Left forelimb (tissue), 1 donor: ENCODE data around the gene SYNJ2.

Experiments used
- DNase-seq: peaks from one replicate; pipeline ENCODE4 v3.0.0-alpha.2; 2018; ENCODE audit warnings: low spot score

The SYNJ2 gene

DNA sequence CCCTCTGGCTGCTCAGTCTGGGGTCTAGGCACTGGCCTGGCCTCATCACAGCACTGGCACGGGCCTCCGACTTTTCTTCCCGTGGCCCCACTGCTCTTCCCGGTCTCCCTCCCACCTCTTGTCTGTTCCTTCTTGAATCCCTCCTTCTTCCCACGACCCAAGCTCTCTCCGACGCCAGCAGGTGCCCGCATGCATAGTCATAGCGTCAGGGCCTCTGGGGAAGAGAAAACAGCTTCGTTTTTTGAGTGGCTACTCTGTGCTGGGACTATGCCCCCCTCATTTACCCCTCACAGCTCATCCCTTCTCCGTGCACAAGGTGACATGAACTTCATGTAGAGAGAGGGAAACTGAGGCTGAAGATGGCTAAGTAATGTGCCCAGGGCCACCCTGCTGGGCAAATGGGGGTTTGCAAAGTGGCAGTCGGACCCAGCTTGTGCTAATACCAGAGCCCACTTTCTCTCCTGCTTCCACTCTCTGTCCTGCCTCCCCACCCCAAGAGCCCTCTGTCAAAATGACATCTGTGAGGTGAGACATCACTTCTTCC, 59.2 kb downstream of the SYNJ2 start:
- DNase-seq, result no peak

DNA sequence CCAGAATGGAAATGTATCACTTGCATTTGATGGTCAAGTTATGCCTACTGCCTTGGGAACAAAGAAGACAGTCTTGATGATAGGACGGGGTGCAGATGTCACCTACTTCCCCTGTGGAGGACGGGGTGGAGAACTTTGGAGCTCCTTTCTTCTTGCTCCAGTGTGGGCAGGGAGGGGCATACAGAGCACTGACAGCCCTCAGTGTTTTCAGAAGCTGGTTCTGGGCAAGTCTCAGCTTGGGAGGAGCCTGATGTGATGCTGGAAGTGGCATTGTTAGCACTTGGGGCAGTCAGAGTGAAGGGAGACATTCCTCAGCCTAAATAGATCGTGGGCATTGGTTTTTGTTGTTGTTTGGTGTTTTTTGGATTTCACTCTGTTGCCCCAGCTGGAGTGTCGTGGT, 59.7 kb downstream of the SYNJ2 start:
- DNase-seq, result no peak

DNA sequence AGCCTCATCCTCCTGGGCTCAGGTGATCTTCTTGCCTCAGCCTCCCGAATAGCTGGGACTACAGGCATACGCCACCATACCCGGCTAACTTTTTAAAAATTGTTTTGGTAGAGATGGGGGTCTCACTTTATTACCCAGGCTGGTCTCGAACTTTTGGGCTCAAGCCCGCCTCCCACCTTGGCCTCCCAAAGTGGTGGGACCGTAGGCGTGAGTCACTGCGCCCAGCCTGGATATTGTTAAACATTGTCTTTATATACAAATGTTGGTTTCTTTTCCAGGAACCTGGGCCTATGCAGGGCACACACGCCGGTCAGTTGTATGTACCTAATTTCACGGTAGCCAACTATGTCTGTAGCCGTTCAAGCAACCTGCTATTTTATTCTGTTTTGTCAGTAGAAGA, 60.1 kb downstream of the SYNJ2 start:
- DNase-seq, result no peak

DNA sequence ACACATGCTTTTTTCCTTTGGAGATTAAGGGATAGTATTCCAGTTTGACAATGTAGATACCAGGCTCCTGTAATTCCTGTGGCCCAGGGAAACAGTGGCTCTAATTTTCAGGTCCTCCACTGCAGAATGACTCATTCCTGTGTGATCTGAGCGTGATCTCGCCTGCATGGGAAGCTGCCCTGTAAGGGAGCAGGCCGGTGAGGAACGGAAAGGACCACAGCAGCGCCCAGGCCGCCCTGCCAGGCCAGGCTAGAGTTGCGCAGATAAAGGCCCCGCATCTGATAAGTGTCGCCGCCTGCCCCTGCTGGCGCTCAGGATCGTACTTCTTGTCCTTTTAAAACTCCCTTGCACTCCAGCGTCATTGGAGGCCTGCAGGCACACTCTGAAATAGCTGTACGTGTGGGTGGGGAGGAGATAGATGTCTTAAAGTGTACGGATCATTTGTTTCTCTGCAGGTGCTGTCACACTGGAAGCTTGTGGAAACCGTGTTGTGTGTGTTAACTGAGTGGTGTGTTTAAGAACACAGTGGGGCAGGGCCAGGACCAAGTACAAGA, 60.7 kb downstream of the SYNJ2 start:
- no peak for DNase-seq

DNA sequence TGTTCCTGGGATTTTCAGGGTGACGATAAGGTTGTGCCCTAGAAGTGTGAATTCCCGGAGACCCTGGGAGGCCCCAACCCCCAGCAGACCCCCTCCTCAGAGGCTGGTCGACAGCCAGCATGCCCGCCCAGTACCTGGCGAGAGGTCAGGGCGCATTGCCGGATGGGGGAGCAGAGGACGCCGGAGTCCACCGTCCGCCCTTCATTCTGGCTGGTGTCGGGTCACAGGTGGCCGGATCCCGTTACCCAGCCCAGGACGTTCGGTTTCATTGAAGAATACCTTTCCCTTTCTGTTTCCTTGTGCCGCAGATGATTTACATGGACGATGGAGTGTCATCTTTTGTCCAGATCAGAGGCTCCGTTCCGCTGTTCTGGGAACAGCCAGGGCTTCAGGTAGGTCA, 61.3 kb downstream of the SYNJ2 start:
- no peak for DNase-seq

DNA sequence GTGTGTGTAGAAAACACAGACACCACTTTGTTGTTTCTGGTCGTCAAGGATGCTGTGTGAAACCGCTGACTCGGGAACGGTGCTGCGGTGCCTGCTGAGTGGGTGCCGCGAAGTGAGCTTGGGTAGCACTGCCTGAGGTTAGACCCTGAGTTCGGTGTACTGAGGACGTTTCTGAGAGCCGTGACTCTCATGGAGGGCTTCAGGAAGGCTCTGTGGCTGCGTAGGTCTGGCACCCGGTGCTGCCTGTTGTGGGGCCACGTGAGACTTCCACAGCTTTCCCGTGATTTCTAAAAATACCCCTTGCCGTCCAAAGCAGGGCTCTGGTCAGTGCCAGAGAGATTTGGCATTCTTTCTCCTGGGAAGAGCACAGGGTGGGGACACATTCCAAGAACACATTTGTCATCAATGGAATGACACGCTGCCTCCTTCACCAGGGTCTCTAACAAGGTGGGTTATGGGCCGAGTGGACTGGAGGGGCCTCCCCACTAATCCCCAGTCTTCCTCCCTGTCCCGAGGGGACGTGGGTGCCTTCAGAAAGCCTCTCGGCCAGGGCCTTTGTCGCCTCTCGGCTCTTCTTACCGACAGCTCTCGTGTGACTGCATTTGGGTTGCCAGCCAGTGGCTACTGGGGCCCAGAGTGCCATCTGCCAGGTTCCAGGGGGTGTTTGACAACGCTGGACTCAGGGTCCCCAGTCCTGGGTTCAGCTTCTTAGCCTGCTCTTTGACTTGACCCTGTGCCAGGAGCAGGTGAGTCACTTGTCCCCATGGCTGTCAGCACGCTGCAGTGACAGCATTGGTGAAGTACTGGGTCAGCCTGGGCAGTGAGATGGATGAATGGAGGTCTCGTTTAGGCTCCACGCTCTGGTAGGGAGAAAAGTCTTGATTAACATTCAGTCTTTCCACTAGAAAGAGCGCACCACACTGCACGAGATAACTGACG, 62.2 kb downstream of the SYNJ2 start:
- DNase-seq, result no peak

DNA sequence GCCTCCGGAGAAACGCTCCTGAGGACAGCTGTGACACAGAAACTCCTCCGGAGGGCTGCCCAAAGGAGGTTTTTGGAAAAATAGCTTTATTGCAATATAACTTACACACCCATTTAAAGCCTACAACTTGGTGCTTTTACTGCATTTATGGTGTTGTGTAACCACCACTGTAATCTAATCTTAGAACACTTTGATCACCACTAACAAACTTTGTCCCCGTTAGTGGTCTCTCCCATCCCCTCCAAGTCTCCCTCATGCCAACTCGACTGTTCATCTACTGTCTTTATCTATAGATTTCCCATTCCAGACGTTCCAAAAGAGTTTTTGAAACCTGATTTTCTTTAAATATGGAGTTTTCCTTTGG, 62.8 kb downstream of the SYNJ2 start:
- DNase-seq, result no peak

DNA sequence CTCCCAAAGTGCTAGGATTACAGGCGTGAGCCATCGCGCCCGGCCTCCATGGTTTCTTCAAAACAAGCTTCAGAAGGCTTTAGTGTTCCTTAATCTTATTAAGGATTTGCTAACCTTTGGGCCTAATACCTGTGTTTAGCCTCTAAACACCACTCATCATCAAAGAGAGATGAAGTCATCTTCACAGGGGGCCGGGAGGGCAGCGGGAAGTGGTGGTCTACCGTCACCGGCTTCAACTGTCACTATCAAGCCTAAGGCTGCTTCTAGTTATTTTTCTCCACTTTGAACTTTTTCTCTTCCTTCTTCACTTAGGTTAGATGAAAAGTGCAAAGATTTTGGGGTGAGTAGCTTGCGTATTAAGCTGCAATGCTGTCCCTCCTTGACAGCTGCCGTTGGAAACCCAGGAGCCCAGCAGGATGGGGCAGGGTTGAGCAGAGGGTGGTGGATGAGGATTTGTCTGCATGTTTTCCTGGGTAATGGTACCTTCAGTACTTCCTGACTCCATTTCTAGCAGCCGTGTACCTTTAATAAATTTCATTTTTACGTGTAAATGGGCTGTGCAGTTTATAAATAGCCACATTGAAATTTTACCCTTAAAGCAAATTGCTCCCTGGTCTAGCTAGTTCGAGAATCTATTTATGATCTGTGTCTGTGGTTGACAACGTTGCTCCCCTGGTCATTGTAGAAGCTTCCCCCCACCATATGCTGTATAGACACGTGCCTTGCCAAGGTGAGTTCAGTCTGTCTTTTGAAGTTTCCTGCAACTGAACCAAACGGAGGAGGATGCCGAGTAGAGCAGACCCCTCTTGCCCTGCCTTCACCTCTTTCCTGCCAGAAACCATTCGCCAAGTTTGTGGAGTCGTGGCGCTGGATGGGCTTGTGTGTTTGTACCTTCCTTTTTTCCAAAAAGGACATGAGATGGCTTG, 64.8 kb downstream of the SYNJ2 start:
- no peak for DNase-seq

DNA sequence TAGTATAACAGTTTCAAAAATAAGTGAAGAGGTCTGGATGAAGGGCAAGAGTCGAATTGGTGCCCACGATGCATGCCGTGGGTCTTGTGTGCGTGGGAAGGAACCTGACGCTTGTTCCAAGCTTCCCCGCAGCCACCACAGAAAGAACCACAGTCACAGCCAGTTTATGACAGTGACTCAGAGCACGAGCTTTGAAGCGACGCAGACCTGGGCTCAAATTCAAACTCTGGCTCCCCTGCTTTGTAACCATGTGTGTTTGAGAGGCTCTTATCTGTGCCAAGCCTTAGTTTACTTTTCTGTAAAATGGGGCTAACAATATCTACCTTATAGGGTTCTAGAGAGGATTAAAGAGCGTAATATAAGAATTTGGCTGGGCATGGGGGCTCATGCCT, 65.5 kb downstream of the SYNJ2 start:
- DNase-seq, result no peak

DNA sequence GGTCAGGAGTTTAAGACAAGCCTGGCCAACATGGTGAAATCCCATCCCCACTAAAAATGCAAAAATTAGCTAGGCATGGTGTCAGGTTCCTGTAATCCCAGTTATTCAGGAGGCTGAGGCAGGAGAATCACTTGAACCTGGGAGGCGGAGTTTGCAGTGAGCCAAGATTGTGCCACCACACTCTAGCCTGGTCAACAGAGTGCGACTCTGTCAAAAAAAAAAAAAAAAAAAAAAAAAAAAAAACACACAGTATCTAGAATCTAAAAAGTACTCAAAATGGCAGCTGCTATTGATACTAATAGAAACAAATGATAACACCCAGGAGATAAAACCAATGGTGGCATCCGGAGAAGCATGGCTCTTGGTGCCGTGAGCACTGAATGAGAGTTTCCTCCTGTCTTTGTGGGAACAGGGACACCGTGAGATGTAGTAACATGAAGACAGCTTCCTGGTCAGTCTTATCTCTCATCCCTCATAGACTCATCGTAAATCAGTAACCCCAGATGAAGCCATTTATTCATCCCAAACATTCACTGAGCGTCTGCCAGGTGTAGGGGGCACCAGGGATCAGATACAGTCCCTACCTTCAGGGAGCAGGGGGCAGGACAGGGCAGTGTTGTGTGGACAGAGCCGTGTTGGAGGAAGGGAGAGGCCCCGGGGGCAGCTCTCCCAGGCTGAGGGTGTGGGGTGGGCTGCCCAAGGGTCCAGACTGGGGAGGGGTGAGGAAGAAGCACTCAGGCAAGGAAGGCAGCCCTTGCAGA, 66.1 kb downstream of the SYNJ2 start:
- DNase-seq, result no peak

DNA sequence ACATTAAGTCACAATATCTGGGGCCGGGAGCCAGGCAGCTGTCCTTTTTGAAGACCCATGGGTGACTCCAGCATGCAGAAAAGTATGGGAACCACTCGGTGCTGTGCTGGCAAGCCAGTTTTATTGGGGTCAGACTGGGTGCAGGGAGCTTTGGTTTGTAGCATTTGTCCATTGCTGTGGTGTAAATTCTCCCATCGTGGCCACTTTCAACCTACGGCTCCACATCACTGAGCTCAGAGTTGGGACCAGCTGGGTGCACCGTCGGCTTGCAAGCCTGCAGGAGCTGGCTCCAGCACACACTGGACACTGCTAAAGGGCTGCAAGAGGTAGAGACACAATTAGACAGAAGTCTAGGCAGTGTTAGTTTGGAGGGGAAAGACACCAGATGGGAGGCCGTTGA, 66.9 kb downstream of the SYNJ2 start:
- DNase-seq, result no peak

DNA sequence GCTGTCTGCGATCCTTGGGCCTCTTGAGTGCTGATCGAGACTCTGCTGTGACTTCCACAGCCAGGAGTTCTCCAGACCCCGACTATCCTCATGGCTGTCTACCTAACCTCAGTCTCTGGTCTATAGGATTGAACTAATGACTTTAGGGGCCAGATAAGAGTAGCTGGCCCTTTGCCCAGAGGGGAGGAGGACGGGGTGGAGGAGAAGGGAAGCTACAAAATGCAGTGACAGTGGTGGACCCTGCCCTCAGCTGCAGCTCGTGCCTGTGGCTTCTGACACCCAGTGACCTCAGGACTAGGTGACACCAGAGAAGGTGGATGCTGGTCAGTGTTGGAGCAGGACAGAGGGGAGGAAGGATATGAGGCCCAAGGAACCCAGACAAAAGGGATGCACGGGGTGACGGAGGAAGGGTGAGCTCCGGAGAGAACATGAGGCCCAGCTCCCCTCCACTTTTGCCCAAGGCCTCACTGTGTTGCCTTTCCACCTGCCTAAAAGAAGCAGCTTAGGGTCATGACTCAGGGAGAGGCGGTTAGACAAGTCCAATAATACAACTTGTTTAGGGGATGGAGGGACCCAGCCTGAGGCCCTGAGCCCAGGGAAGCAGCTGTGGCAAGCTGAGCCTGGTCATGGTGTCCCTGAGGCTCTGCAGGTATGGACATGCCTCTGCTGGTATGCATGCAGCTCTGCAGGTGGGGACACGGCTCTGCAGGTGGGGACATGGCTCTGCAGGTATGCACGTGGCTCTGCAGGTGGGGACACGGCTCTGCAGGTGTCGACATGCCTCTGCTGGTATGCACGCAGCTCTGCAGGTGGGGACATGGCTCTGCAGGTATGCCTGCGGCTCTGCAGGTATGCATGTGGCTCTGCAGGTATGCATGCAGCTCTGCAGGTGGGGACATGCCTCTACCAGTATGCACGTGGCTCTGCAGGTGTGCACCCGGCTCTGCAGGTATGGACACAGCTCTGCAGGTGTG, 67.7 kb downstream of the SYNJ2 start:
- no peak for DNase-seq

DNA sequence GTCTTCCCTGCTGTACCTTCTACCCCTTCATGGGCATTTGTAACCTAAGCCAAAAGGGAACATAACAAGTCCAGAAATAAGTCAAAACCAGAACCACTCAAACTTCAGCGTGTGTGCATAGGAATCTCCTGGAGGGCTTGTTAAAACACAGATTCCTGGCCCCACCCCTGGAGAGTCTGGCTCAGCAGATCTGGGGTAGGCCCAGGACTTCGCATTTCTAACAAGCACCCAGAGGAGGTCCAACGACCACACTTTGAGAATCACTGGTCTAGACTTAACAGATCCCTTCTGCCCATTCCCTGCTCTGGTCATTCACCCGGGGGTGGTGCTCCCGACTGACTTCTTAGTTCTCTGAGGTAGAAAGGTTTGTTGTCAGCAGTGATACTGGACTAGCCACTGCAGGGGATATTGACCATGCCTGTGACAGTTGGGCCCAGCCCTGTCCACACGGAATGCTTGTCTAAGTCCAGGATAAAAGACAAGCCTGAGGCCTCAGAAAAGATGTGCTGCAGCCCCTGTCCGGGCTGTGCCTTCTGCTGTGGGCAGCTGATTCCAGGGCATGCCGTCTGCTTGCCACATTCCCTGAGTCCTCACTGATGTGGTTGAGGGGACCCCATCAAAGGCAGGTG, 68.6 kb downstream of the SYNJ2 start:
- DNase-seq, result no peak

DNA sequence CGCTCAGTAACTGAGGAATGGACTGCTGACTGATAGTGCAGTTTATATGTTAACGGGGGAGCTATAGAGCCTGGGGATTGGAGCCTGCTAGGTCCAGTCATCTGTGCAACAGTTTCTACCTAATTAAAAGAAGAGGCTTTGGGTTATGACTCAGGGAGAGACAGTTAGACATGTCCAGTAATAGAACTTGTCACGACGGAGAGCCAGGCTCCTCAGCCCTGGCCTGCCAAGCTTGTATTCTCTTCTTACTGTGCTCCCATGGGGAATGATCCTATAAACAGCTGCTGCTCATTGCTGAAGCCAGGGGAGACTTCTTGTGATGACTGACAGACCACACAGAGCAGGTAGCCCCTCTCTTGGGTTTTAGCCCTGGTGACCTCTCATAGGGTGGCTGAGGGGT, 69.3 kb downstream of the SYNJ2 start:
- DNase-seq, result no peak

DNA sequence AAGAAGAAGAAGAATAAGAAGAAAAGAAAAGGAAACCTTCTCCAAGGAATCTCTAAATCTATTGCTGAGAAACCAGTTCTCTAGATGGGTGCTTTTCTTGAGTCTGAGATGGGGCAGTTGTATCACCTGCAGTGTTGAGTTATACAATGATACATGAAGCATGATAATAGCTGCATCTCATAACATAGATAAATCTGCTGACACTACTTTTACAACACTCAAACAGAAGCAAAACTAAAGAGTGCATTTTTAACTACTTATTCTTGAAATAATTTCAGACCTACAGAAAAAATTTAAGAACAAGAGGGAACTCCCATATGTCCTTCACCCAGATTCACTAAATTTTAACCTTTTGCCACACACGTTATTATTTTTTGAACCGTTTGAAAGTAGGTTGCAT, 70.3 kb downstream of the SYNJ2 start:
- DNase-seq, result no peak

DNA sequence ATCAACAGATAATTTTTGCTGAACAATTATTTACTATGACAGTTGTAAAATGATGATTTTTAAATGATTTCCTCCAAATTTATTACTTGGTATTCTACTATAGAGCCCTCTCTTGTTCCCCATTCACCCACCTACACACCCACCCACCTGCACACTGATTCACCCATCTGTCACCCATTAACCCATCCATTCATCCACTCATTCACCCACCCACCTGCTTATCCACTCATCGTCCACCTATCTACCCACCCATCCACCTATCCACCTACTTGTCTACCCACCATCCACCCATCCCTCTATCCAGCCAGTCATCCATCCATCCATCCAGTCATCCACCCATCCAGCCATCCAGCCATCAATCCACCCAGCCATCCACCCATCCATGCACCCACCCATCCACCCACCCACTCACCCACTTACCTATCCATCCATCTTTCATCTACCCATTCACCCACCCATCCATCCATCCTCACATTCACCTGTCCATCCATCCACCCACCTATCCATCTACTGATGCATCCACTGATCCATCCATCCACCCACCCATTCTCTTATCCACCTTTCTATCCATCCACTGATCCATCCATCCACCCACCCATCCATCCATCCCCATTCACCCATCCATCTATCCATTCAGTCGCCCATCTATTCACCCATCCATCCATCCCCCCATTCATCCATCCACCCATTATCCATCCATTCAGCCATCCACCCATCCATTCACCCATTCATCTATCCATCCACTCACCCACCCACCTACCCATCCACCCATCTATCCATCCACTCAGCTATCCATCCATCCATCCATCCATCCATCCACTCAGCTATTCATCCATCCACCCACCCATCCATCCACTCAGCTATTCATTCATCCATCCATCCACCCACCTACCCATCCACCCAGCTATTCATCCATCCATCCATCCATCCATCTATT, 72.0 kb downstream of the SYNJ2 start:
- DNase-seq, result no peak

DNA sequence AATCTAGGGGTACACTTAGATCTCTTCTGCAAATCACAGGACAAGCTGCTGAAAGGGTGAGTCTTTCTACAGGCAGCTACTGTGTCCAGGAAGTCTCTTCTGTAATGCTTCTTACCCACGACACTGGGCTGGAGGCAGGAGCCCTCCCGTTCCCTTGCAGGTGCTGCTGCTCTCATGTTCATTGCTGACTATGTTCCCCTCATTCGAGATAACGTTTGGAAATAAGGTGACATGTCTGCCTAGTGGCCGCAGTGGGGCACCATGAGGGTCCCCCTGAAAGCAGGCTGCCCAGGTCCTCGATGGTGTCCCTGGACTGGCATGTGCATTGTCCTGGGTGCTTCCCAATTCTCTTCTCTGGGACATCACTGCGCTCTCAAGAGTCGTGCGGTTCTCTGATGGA, 74.7 kb downstream of the SYNJ2 start:
- no peak for DNase-seq

DNA sequence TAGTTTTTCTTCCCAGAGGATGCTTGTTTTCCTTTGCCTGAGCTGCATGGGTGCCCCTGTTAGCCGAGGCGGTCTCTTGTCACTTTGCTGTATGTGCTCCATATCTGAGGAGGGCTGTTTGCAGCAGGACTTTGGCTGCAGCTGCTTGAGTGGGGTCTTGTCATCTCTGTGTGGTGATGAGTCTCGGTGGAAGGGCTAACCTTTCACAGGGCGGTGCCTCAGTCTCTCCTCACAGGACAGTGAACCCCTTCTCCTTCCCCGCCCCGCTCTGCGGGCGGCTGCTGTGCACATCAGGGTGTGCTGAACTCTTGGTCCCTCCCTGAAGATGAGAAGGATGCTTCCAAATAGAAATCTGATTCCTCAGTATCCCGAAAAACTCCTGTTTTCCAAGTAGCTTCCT, 75.1 kb downstream of the SYNJ2 start:
- no peak for DNase-seq
